Testis (tissue), 3 donors: ENCODE measurements around the gene EWSR1. TPM values are rescaled to one million over a fixed set of nuclear protein-coding genes. Genes with fewer than 3 reads are reported as not detected.

Experiments used
- DNase-seq: peaks from one replicate; pipeline ENCODE4 v3.0.0-alpha.2; 2019
- H3K27ac ChIP-seq, 2 donors: fragments of 200-600 bp; sonication (generic); one replicate each; pipeline ENCODE4 v1.5.1; 2019
- H3K27me3 ChIP-seq: fragments of 200-600 bp; sonication (generic); one replicate; pipeline ENCODE4 v1.5.1; 2019
- H3K36me3 ChIP-seq: fragments of 200-600 bp; sonication (generic); one replicate; pipeline ENCODE4 v1.5.1; 2017; ENCODE audit warnings: low read depth; ENCODE audit errors: missing control alignments
- H3K4me1 ChIP-seq: fragments of 200-600 bp; sonication (generic); one replicate; pipeline ENCODE4 v1.5.1; 2019
- H3K4me3 ChIP-seq, 2 donors: fragments of 200-600 bp; sonication (generic); one replicate each; pipeline ENCODE4 v1.5.1; 2017 to 2019
- H3K9me3 ChIP-seq: fragments of 200-600 bp; sonication (generic); one replicate; pipeline ENCODE4 v1.5.1; 2017
- POLR2A ChIP-seq: fragments of 450-650 bp; IDR thresholded peaks from one replicate; pipeline ENCODE4 v1.6.1; 2017; ENCODE audit warnings: antibody characterized with exemption, mild to moderate bottlenecking, moderate library complexity
- WGBS, 2 donors: methylation state at CpG; one replicate each; pipeline ENCODE4 v1.1.5; 2018; 5-methylcytosine and 5-hydroxymethylcytosine counted together
- intact Hi-C: fragments of 100-400 bp; cut with DNase I; formaldehyde crosslinking; loops from one replicate; pipeline ENCODE4 v1.15.1; 2023; ENCODE audit warnings: low total_unique reads
- polyA plus RNA-seq: library from polyadenylated mRNA; stranded (reverse); fragments of 350-450 nt; fragmentation: Illumina TruSeq; extraction: RNeasy Lipid Tissue Mini Kit (QIAGEN cat#74804); gene quantifications from one replicate; pipeline ENCODE4 v1.2.3, GENCODE V29; 2014; ENCODE audit warnings: low read depth, low replicate concordance; ENCODE audit not compliant: insufficient read depth
- total RNA-seq, 2 donors: library from RNA; depleted of rRNA; stranded (reverse); fragments of >200 nt; gene quantifications; one replicate each; pipeline ENCODE4 v1.2.3, GENCODE V29; 2016
- TF ChIP-seq, protein P1 (sequence below), 3 experiments: fragments of 450-650 bp in 2 of 3; fragments of 200-600 bp in 1 of 3; sonication (generic) in 1 of 3; IDR thresholded peaks; one replicate each; pipeline ENCODE4 v1.5.1; 2016 to 2019; ENCODE audit warnings: antibody characterized with exemption in 3 of 3, mild to moderate bottlenecking in 2 of 3, moderate library complexity in 1 of 3

Gene EWSR1
- total and polyA plus RNA-seq, 3 donors from 2014 or later, result 286 to 451 (median 336) TPM

DNA sequence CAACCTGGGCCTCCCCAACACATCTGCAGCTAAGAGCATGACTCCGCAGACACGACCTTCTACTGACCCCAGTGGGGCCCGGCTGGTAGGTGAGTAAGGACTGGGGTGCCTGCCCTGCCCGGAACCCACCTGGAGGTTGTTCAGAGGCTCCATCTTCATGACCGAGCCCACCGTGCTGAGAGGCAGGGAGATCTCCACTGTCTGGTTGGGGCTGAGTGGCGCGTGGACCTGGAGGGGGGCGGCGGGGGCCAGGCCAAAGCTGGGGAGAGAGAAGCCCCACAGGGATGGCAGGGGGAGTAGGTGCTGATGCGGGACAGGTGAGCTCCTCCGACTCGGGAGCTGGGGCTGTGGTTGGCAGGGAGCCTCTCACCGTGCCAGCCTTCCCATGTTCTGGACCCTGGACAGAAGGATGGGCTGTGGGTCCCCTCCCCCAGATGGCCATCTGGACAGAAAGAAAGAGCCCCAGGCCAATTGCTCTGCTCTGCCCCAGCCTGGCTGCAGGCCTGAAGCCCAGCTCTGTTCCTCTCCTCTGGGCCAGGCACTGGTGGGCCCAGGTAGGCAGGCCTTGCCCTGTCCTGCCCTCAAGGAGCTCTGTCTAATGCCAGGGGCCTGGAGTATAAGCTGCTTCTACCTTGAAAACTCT, 63.7 kb downstream of the EWSR1 start:
- H3K36me3 ChIP-seq, result no peaks in the 10 kb centered on the region

DNA sequence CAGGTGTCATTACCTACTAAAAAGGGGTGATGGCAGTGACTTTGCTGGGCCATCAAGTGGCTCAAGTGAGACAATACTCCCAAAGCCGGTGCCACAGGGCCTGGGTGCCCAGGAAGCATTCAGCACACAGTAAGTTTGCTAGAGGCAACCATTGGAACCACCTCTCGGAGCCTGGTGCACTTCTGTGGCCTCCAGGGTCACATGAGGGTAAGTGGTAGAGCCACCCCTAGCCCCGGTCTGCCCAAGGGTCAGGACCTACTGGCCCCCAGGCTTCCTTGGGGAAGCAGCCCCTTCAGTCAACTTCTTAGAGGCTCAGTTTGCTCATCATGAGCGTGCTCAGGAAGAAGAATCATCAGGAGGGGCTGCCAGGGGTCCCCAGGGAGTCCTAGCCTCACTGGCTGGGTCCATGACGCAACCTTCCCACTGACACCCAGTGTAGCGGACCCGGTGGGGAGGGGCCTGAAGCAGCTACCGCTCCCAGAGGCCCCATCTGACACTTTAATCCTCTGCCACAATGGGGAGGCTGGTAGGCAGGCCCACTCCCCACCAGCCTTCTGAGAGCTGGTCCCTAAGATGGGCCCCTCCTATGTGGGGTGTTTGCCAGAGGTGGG, 64.9 kb downstream of the EWSR1 start:
- H3K27ac ChIP-seq, result no peak overlapping the region
- H3K36me3 ChIP-seq, result no peaks in the 10 kb centered on the region
- no peaks in the 10 kb centered on the region for H3K9me3 ChIP-seq
- intact Hi-C loops, result no loop called here
- H3K27me3 ChIP-seq, result no peaks in the 10 kb centered on the region
- H3K4me1 ChIP-seq, result peaks cover 8% of the 10 kb centered on the region
- H3K4me3 ChIP-seq, result no peak overlapping the region
- TF ChIP-seq, protein P1, sequence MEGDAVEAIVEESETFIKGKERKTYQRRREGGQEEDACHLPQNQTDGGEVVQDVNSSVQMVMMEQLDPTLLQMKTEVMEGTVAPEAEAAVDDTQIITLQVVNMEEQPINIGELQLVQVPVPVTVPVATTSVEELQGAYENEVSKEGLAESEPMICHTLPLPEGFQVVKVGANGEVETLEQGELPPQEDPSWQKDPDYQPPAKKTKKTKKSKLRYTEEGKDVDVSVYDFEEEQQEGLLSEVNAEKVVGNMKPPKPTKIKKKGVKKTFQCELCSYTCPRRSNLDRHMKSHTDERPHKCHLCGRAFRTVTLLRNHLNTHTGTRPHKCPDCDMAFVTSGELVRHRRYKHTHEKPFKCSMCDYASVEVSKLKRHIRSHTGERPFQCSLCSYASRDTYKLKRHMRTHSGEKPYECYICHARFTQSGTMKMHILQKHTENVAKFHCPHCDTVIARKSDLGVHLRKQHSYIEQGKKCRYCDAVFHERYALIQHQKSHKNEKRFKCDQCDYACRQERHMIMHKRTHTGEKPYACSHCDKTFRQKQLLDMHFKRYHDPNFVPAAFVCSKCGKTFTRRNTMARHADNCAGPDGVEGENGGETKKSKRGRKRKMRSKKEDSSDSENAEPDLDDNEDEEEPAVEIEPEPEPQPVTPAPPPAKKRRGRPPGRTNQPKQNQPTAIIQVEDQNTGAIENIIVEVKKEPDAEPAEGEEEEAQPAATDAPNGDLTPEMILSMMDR (IDR thresholded peaks at IDR 0.05), result no peak
- TF ChIP-seq POLR2A, result no peak
- no peak for DNase-seq
- WGBS, 2 donors, result 93 to 95% methylated on average over 3 to 8 of the region's 8 CpGs

More for the DNA sequence above, 63.7 kb downstream of the EWSR1 start:
- Histone ChIP-seq H3K27ac (no peak overlapping the region), H3K4me3 (no peak overlapping the region), H3K4me1 (peaks cover 14% of the 10 kb centered on the region), H3K27me3 (no peaks in the 10 kb centered on the region), H3K9me3 (no peaks in the 10 kb centered on the region)
- intact Hi-C loops, result no loop called here
- TF ChIP-seq POLR2A, result no peak
- TF ChIP-seq, protein P1 (IDR thresholded peaks at IDR 0.05), result no peak
- DNase-seq, result no peak
- 81 to 100% methylated on average over 1 to 14 of the region's 14 CpGs for WGBS, 2 donors

DNA sequence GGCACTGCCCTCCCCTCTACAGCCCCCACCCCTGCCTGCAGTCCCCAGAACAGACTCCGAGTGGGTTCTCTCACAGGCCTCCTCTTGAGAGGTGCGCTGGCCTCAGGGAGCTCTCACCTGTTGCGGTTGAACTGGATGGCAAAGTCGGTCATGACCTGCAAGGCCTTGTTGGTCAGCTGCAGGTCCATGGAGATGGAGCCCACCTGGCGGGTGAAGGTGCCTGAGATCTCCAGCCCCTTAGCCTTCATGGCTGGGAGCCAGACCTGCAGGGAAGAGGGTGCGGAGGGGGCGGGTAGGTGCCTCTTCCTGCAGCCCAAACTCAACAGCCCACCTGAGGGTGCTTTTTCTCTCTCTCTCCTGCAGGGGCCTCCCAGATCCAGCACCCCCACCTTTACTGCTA, 66.1 kb downstream of the EWSR1 start:
- H3K36me3 ChIP-seq, result no peaks in the 10 kb centered on the region
- H3K9me3 ChIP-seq, result no peaks in the 10 kb centered on the region
- no peaks in the 10 kb centered on the region for H3K27me3 ChIP-seq
- H3K4me1 ChIP-seq, result peaks cover 8% of the 10 kb centered on the region
- intact Hi-C loops, result no loop called here
- H3K4me3 ChIP-seq, result no peak overlapping the region
- DNase-seq, result no peak
- 85 to 97% methylated on average over 5 to 7 of the region's 7 CpGs for WGBS, 2 donors
- TF ChIP-seq POLR2A, result no peak
- TF ChIP-seq, protein P1 (IDR thresholded peaks at IDR 0.05), result no peak
- H3K27ac ChIP-seq, result no peak overlapping the region

DNA sequence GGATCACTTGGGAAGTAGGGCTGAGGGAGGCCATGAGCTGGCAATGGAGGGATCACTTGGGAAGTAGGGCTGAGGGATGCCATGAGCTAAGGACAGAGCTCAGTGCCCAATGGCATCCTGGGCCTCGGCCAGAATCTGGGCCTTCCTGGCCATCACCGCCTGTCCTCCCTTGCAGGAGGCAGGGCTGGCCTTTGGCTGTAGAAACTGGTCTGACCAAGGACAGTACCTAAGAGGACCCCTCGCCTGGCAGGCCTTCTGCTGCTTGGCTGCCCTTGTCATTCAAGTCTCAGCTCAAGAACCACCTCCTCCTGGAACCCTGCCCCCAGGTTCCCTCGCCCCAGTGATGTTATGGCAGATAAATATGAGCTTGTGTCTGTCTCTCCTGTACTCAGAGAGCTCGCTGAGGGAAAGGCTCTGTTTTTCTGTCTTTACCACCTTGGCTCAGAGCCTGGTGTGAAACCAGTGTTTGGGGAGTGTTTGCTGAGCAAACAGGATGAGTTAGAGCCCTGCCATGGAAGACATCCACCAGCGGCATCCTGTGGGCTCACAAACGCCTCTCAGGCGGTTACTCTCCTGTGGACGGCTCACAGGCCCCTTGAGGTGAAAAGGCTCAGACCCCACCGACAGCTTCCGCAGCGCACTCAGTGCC, 66.8 kb downstream of the EWSR1 start:
- Histone ChIP-seq H3K4me1 (peaks cover 8% of the 10 kb centered on the region), H3K4me3 (no peak overlapping the region), H3K9me3 (no peaks in the 10 kb centered on the region), H3K27ac (no peak overlapping the region), H3K36me3 (no peaks in the 10 kb centered on the region), H3K27me3 (no peaks in the 10 kb centered on the region)
- intact Hi-C loops, result no loop called here
- no peak for TF ChIP-seq POLR2A
- TF ChIP-seq, protein P1 (IDR thresholded peaks at IDR 0.05), result no peak
- 87 to 88% methylated on average over 10 to 12 of the region's 12 CpGs for WGBS, 2 donors
- no peak for DNase-seq
